Esophagus squamous epithelium (tissue), 5 donors: ENCODE measurements around the gene FBXO22. TPM values are rescaled to one million over a fixed set of nuclear protein-coding genes. Genes with fewer than 3 reads are reported as not detected.

Experiments used
- DNase-seq: peaks from one replicate; lab custom pipeline; 2025; lab: John Stamatoyannopoulos, UW
- H3K27ac ChIP-seq, 4 donors: fragments of 200-600 bp; sonication (generic); one replicate each; pipeline ENCODE4 v1.5.1; 2016 to 2019; ENCODE audit warnings: mild to moderate bottlenecking in 1 of 4
- H3K27me3 ChIP-seq, 4 donors: fragments of 200-600 bp; sonication (generic); 1 replicate in 3 of 4; 2 replicates in 1 of 4; pipeline versions ENCODE4 v1.5.1 to v1.6.0; 2017 to 2021; ENCODE audit warnings: antibody characterized with exemption in 1 of 4
- H3K36me3 ChIP-seq, 3 donors: fragments of 200-600 bp; sonication (generic); one replicate each; pipeline ENCODE4 v1.5.1; 2016 to 2019
- H3K4me1 ChIP-seq, 3 donors: fragments of 200-600 bp; sonication (generic); one replicate each; pipeline ENCODE4 v1.5.1; 2017 to 2019
- H3K4me3 ChIP-seq, 4 donors: fragments of 200-600 bp; sonication (generic); 1 replicate in 3 of 4; 2 replicates in 1 of 4; pipeline ENCODE4 v1.5.1; 2016 to 2019; ENCODE audit warnings: mild to moderate bottlenecking in 2 of 4, moderate library complexity in 1 of 4
- H3K9me3 ChIP-seq, 3 donors: fragments of 200-600 bp; sonication (generic); one replicate each; pipeline ENCODE4 v1.5.1; 2016 to 2019
- POLR2A ChIP-seq, 4 donors: fragments of 450-650 bp; IDR thresholded peaks; one replicate each; pipeline ENCODE4 v1.6.1; 2017; ENCODE audit warnings: antibody characterized with exemption in 4 of 4, mild to moderate bottlenecking in 4 of 4, moderate library complexity in 3 of 4
- WGBS, 2 donors: methylation state at CpG; one replicate each; pipeline ENCODE4 v1.1.5; 2018; 5-methylcytosine and 5-hydroxymethylcytosine counted together
- intact Hi-C: fragments of 100-400 bp; cut with DNase I; formaldehyde crosslinking; loops from one replicate; pipeline ENCODE4 v1.15.0; 2022
- total RNA-seq, 4 donors: library from RNA; depleted of rRNA; stranded (reverse); fragments of >200 nt; gene quantifications; one replicate each; pipeline ENCODE4 v1.1.0, GENCODE V29; 2016
- TF ChIP-seq, protein P1 (sequence below), 6 experiments: fragments of 450-650 bp in 4 of 6; fragments of 200-600 bp in 2 of 6; sonication (generic) in 2 of 6; IDR thresholded peaks; one replicate each; pipeline ENCODE4 v1.5.1; 2016 to 2019; ENCODE audit warnings: antibody characterized with exemption in 6 of 6, mild to moderate bottlenecking in 4 of 6, moderate library complexity in 4 of 6
- donor health status: DM: yes; HTN: yes; CAD: no.

Gene FBXO22
- total RNA-seq: 10 to 100 TPM in 3 of 4 donors, 1 to 10 TPM in 1; 5.6 to 18.9 (median 15.4) TPM

DNA sequence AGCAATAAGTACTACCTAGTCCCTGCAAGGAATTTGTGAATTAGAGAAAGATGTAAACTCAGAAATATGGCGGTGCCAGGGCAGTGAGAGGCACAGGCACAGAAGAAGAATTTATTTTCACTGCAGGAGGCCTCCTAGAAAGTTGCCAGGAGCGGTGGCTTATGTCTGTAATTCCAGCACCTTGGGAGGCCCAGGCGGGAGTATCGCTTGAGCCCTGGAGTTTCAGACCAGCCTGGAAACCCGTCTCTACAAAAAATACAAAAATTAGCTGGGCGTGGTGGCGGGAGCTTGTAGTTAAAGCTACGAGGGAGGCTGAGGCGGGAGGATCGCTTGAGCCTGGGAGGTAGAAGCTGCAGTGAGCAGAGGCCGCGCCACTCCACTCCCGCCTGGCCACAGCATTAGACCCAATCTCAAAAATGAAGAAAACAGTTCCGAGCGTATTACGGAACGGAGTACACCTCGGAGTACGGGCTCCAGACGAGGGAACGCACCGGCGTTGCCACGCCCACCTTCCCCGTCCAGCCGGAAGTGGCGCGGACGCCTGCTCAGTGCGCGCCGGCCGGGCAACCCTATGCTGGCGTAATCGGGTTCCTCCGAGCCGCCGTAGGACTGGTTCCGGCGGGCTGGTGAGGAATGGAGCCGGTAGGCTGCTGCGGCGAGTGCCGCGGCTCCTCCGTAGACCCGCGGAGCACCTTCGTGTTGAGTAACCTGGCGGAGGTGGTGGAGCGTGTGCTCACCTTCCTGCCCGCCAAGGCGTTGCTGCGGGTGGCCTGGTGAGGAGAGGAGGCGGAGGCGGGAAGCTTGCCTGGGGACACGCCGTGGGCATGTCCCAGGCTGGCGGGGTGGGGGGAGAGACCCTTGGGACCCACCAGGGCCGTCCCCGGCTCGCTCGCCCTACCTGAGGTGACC, at the start of gene FBXO22:
FBXO22 (plus strand) TSS at position 548 of the 909 bp plus-strand sequence; CDS start at position 634, 86 bp downstream.
- peak within 1 kb of the TSS; percentile 80 to 92 (median 89) for H3K27ac ChIP-seq
- peaks cover 0 to 27% (median 8%) of the 10 kb centered on the region in 3 donors for H3K4me1 ChIP-seq
- H3K4me3 ChIP-seq: peak within 1 kb of the TSS; percentile 59 to 98 (median 93)
- peaks cover 0 to 32% (median 0%) of the 10 kb centered on the region in 3 donors for H3K36me3 ChIP-seq
- WGBS, 2 donors: 2 to 6% methylated on average over 17 to 38 of the region's 63 CpGs
- intact Hi-C loops: no loop called here
- H3K9me3 ChIP-seq: no peaks in the 10 kb centered on the region
- H3K27me3 ChIP-seq: no peaks in the 10 kb centered on the region
- peak; percentile 56 for DNase-seq
- TF ChIP-seq, protein P1, sequence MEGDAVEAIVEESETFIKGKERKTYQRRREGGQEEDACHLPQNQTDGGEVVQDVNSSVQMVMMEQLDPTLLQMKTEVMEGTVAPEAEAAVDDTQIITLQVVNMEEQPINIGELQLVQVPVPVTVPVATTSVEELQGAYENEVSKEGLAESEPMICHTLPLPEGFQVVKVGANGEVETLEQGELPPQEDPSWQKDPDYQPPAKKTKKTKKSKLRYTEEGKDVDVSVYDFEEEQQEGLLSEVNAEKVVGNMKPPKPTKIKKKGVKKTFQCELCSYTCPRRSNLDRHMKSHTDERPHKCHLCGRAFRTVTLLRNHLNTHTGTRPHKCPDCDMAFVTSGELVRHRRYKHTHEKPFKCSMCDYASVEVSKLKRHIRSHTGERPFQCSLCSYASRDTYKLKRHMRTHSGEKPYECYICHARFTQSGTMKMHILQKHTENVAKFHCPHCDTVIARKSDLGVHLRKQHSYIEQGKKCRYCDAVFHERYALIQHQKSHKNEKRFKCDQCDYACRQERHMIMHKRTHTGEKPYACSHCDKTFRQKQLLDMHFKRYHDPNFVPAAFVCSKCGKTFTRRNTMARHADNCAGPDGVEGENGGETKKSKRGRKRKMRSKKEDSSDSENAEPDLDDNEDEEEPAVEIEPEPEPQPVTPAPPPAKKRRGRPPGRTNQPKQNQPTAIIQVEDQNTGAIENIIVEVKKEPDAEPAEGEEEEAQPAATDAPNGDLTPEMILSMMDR (IDR thresholded peaks at IDR 0.05): no peak
- TF ChIP-seq POLR2A (IDR thresholded peaks at IDR 0.05): peak in 3 of 4 donors; percentile 11 to 79 (median 72)

DNA sequence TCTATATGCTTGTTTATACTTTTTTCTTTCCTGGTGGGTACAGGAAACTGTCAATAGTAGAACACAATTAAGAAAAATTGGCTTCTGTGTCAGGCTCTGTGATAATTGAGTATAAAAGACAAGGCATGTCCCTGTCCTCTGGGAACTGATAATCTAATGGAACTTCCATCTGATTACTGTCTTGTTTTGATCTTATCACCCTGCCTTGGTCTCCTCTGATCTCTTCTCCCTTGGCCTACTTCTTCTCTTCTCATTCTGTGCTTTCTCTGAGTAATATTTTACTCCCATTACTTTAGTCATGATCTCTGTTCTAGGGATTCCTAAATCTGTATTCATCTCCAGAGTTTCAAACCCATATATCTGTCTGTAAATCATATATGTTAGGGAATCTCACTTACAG, 45.8 kb upstream of the FBXO22 start:
- Histone ChIP-seq H3K9me3 (no peaks in the 10 kb centered on the region), H3K4me1 (no peaks in the 10 kb centered on the region), H3K27me3 (no peaks in the 10 kb centered on the region), H3K27ac (no peak overlapping the region), H3K36me3 (peaks cover 0 to 37% (median 0%) of the 10 kb centered on the region in 3 donors), H3K4me3 (no peak overlapping the region)
- no peak for DNase-seq
- TF ChIP-seq POLR2A (IDR thresholded peaks at IDR 0.05): no peak
- TF ChIP-seq, protein P1 (IDR thresholded peaks at IDR 0.05): no peak
- intact Hi-C loops: no loop called here

DNA sequence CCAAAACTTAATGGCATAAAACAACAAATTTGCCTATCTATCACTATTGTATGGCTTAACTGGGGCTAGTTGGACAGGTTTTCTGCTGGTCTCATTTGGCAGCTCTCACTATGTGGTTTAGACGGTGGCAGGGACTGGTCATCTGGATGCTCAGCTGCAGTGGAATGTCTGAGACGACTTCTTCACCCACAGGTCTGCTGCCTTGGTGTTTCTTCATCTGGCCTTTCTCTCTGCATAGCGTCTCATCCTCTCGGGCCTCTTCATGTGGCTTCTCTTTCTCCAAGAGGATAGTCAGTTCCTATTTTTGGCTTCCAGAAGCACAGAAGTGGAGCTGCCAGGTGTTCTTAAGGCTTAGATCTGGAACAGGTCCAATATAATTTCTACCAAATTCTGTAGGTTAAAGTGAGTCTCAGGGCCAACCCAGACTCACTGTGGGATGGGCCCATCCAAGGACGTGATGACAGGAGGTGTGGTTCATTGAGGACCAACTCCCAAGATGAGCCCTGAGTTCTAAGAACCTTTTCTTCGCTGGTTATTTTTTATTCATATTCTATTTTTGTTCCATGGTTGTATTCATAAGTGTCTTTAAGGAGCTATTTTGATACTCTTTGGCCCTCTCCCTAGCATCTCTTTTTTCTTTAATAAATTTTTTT, 41.8 kb upstream of the FBXO22 start:
- H3K9me3 ChIP-seq: no peaks in the 10 kb centered on the region
- H3K27me3 ChIP-seq: no peaks in the 10 kb centered on the region
- 86 to 87% methylated on average over 6 of the region's 6 CpGs for WGBS, 2 donors
- no peak for DNase-seq
- no peak overlapping the region for H3K4me3 ChIP-seq
- intact Hi-C loops: no loop called here
- TF ChIP-seq POLR2A (IDR thresholded peaks at IDR 0.05): no peak
- TF ChIP-seq, protein P1 (IDR thresholded peaks at IDR 0.05): no peak
- H3K36me3 ChIP-seq: peaks cover 0 to 22% (median 0%) of the 10 kb centered on the region in 3 donors
- H3K4me1 ChIP-seq: no peaks in the 10 kb centered on the region
- H3K27ac ChIP-seq: no peak overlapping the region

DNA sequence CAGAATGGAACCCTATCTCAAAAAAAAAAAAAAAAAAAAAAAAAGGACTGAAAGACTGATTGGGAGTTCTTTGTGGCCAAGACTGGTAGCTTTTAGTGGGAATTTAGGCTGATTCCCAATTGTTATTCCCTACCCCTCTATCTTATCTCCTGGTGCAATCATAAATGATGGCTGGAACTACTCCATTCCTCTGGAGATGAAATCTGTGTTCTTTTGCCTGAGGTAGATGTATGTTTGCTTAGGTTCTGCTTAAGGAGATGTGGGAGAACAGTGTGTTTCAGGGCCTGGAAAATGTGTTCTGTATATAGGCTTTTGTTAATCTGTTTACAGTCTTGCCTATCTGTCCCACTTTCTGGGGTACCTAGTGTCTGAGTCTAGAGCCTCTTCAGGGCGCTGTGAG, 40.9 kb upstream of the FBXO22 start:
- no peak overlapping the region for H3K27ac ChIP-seq
- no peak for DNase-seq
- no peak overlapping the region for H3K4me3 ChIP-seq
- no peaks in the 10 kb centered on the region for H3K9me3 ChIP-seq
- no peaks in the 10 kb centered on the region for H3K27me3 ChIP-seq
- TF ChIP-seq, protein P1 (IDR thresholded peaks at IDR 0.05): no peak
- no peak for TF ChIP-seq POLR2A (IDR thresholded peaks at IDR 0.05)
- H3K4me1 ChIP-seq: no peaks in the 10 kb centered on the region
- peaks cover 0 to 17% (median 0%) of the 10 kb centered on the region in 3 donors for H3K36me3 ChIP-seq
- 100% methylated on average over 1 of the region's 1 CpG for WGBS, 2 donors
- intact Hi-C loops: no loop called here
